ENCODE results near the gene SAC3D1. TPM values are rescaled to one million over a fixed set of nuclear protein-coding genes. Genes with fewer than 3 reads are reported as not detected.

The SAC3D1 gene
- total RNA-seq, 1 donor from 2014 or later = 25.5 TPM

- Histone ChIP-seq H3K4me3 (ENCODE audit: low read depth, low read length) (no peak within 1 kb of the TSS), H3K27me3 (ENCODE audit: control insufficient read depth, insufficient read depth, low read length) (peaks cover 2% of the 10 kb centered on the region), H3K36me3 (ENCODE audit: control insufficient read depth, insufficient read depth, low read length) (no peaks in the 10 kb centered on the region)
- DNase-seq (ENCODE audit: low read depth) = no peak
- no peak for TF ChIP-seq CTCF (IDR thresholded peaks at IDR 0.05; ENCODE audit: insufficient read depth, low read length, poor library complexity, severe bottlenecking)
Measured at GRCh38 chr11:65058419-65059054, 17.5 kb downstream of the SAC3D1 start, which contains the start of gene NAALADL1. Gene NAALADL1 (minus strand): TSS chr11:65058553. CDS start chr11:65058521, 32 bp downstream.

GRCh38 chr11:65059523-65059922 lies 18.5 kb downstream of the SAC3D1 start:
- no peak overlapping the region for H3K4me3 ChIP-seq (ENCODE audit: low read depth, low read length)
- peaks cover 2% of the 10 kb centered on the region for H3K27me3 ChIP-seq (ENCODE audit: control insufficient read depth, insufficient read depth, low read length)
- no peak for TF ChIP-seq CTCF (IDR thresholded peaks at IDR 0.05; ENCODE audit: insufficient read depth, low read length, poor library complexity, severe bottlenecking)
- H3K36me3 ChIP-seq (ENCODE audit: control insufficient read depth, insufficient read depth, low read length) = no peaks in the 10 kb centered on the region
- no peak for DNase-seq (ENCODE audit: low read depth)

- DNase-seq (ENCODE audit: low read depth) = no peak
- TF ChIP-seq CTCF (IDR thresholded peaks at IDR 0.05; ENCODE audit: insufficient read depth, low read length, poor library complexity, severe bottlenecking) = no peak
- H3K36me3 ChIP-seq (ENCODE audit: control insufficient read depth, insufficient read depth, low read length) = no peaks in the 10 kb centered on the region
- H3K27me3 ChIP-seq (ENCODE audit: control insufficient read depth, insufficient read depth, low read length) = no peaks in the 10 kb centered on the region
- H3K4me3 ChIP-seq (ENCODE audit: low read depth, low read length) = no peak overlapping the region
Measured at GRCh38 chr11:65059959-65060824, 19.2 kb downstream of the SAC3D1 start.

GRCh38 chr11:65060913-65061408 lies 20.0 kb downstream of the SAC3D1 start:
- no peak for DNase-seq (ENCODE audit: low read depth)
- TF ChIP-seq CTCF (IDR thresholded peaks at IDR 0.05; ENCODE audit: insufficient read depth, low read length, poor library complexity, severe bottlenecking) = peak; percentile 33

GRCh38 chr11:65063532-65063931 lies 22.5 kb downstream of the SAC3D1 start:
- no peak for TF ChIP-seq CTCF (IDR thresholded peaks at IDR 0.05; ENCODE audit: insufficient read depth, low read length, poor library complexity, severe bottlenecking)
- no peak overlapping the region for H3K4me3 ChIP-seq (ENCODE audit: low read depth, low read length)
- no peak for DNase-seq (ENCODE audit: low read depth)
- no peaks in the 10 kb centered on the region for H3K36me3 ChIP-seq (ENCODE audit: control insufficient read depth, insufficient read depth, low read length)
- H3K27me3 ChIP-seq (ENCODE audit: control insufficient read depth, insufficient read depth, low read length) = no peaks in the 10 kb centered on the region

More at GRCh38 chr11:65060913-65061408, 20.0 kb downstream of the SAC3D1 start:
- H3K27me3 ChIP-seq (ENCODE audit: control insufficient read depth, insufficient read depth, low read length) = no peaks in the 10 kb centered on the region
- H3K36me3 ChIP-seq (ENCODE audit: control insufficient read depth, insufficient read depth, low read length) = no peaks in the 10 kb centered on the region
- no peak overlapping the region for H3K4me3 ChIP-seq (ENCODE audit: low read depth, low read length)
